Stimulated activated CD4-positive, alpha-beta T cell treated with anti-CD3 and anti-CD28 coated beads, Interleukin-4, amount 100 ng/mL, for 24 hours (primary cell): ENCODE data around the gene TMEM140.
"Not testable (repeated sequence)": the region's sequence is repeated elsewhere in the genome, so short reads cannot be mapped to it uniquely, and the experiment has no call there.

Experiments
- DNase-seq: peaks from one replicate; pipeline ENCODE4 v3.0.0-alpha.2; 2020

Gene TMEM140

DNA sequence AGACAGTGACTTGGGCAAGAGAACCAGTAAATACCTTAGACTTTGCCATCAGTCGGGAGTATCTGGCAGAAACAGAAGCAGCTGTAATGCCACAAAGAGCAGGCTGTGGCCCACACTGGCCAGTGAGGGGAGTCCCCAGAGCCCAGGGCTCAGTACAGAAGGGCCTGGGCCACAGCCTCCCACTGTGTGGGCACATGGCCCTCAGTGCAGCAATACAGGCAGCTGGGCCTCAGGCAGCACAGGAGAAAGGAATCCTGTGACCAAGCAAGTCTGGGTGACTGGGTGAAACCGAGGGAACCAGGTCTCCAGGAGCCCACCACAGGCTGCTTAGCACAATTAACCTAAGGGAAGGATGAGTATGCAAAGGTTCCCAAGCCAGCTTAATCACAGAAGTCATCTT is 49.5 kb downstream of the TMEM140 start:
- DNase-seq: no peak

DNA sequence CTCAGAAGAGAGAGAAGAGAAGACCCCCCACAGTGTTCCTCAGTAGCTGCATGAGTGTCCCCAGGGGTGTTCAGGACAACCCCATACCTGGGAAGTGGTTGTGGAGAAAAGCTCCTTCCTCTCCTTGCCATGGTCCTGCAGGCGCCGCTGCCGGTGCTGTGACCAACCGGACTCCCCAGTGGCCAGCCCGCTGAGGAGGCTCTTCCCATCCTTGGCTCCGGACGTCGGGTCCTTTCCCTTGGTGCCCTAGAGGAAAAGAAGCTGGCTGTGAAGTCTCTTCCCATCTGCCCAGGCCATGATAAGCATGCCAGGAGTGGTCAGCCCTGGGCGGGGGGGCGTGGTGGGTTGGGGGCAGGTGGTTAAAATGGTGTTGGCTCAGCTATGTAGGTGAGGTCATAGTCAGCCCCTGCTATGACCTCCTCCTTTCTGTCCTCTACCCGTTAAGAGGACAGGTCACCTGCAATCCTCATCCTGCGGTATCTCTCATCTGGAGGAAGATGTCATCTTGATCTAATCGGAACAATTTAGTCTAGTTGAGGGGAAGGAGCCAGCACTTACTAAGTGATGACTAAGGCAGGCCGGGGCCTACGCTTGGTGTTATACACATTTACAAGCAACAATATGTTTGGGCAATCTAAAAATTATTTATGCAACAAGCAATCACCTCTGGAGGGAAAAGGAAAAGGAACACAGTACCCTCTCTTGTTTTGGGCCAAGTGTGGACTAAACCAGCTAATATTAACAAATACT is 50.2 kb downstream of the TMEM140 start:
- no peak for DNase-seq

GRCh38 chr7:135199439-135199838 is 51.6 kb downstream of the TMEM140 start:
- DNase-seq: no peak

DNA sequence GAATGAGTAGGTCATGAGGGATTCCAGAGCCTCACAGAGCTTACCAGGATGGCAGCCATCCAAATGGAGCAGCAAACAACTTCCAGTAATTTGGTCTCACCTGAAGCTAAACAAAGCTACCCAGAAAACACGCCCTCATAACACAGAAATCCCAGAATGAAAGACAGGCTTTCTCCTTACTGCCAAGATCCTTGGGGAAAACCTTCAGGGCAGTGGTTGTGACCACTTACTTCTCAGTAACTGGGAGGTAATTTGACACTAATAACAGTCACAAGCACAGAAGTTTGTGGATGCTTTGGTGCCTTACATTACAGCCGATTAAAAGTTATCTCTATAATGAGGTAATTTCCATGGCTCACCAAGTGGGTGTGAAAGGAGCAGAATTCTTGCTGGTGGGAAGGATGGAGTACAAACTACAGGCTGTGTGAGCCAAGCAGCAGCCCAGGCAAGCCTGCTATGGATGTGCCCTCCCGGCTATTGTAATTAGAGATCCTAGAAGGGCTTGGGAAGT is 53.0 kb downstream of the TMEM140 start:
- no peak for DNase-seq

GRCh38 chr7:135201350-135201749 is 53.5 kb downstream of the TMEM140 start:
- no peak for DNase-seq

DNA sequence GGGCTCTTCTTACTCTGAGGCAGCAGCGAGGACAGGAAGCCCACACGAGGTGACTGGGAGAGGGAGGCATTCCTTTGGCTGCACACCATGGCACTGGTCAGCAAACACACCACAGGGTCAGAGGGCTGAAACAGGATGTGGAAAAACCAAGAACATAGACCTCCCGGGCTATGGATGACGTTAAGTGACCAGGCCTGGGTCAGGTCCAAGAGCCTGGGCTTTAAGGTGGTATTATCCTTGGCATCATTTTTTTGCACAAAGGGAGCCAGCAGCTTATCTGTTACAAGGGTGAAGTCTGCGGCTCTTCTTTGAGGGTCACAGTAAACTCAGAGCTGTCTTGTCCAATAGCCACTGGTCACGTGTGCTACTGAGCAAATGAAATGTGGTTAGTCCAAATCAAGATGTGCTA is 56.5 kb downstream of the TMEM140 start:
- DNase-seq: no peak

DNA sequence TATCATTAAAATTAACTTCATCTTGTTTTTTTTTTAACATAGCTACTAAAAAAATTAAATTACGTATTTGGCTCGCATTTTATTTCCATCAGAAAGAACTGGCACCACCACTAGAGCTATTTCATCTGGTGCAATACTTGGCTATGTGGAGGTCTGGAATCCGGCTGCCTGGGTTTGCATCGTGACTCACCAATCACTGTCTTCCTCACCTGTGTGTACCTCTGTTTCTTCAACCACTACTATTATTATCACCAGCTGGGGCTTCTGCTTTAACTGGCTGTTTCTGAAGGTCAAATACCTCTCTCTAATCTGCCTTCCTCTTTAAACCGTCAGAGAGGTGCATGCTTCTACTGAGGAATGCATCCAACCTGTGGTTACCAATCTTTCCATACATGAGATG is 57.0 kb downstream of the TMEM140 start:
- DNase-seq: no peak

- DNase-seq: no peak
Observed at GRCh38 chr7:135205850-135206249, 58.0 kb downstream of the TMEM140 start.

DNA sequence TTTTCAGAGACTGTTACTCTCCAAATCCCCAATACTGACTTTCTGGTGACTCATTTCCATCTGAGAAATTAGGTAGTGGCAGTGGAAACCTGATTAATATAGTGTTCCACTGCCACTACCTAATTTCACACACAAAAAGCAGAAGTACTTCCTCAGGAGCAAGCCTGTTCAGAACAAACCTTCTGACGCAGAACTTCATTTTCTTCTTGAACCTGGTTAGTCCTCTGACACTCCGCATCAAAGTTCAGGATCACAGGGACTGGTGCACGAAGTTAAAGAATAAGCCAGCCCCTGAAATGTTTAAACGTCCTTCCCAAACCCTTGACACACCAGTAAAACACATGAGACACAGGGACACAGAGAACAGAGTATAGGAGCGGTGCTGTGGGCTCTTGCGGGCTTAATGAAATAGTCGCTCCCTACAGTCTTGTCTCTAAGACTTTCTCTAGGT is 59.1 kb downstream of the TMEM140 start:
- no peak for DNase-seq

DNA sequence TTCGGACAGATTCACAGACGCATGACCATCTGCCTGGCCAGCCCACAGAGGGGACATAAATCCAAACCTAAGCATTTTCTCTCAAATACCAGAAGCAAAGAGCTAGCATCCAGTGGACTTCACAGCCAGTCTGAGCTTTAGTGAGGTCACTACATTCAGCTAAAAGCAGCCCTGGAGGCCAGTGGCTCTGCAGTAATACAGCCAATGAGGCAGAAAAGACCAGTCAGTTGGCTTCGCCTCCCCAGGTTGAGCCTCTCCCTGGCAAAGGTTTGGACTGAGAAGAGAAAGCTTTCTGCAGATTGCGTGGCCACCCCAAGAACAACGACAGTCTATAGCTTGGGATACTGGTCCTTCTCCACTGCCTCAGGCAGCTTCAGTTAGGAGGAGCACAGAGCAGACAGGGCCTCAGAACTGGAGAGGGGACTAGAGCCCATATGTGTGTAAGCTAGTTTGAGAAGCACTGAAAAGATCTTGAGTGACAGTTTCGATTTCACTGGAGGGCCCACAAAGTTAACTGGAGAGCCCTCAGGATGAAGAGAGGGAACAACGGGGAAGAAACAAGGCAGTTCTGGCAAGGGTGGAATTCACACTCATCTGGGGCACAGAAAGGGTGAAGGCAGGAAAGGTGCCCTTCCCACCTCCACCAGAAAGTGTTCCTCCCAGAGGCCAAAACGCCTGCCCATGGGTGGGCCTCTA is 59.7 kb downstream of the TMEM140 start:
- DNase-seq: no peak

- DNase-seq: no peak
Observed at GRCh38 chr7:135208102-135208793, 60.4 kb downstream of the TMEM140 start.

DNA sequence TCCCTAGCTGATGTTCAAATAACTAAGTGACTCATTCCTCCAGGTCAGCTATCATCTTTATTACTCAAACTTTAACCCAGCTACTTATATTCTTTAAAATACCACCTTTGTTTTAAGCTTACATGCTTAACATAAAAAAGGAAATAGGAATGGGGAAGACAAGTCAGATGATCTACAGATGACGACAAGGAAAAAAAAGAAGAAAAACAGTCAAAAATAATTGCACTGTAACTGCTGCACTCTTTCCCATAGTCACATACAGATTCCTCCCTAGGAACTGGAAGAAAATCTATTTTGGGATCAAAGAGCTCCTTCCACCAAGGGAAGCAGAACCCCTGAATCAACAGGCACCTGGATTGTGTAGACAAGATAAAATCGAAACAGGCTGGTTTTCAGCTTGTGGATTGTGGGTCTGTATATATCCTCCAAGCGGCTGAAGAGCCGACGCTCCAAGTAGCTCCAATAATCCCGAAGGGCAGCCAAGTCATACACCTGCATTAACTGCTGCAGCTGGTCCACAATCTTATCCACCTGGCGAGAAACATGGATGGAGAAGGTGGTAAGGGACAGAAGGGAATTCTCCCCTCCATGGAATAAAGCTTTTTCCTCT is 61.5 kb downstream of the TMEM140 start:
- DNase-seq: no peak

DNA sequence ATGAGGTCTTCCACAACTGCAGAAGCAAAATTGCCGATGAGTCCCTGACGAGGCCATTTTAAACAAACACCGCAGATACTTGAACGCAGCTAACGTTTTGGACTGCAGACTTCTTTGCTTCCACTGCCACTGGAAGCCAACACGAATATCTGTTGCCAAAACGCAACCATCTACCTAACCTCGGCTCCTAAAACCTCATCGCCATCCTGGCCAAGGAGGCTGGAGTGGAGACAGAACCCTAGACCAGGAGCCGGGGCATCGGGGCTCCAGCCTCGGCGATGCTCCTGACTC is 63.0 kb downstream of the TMEM140 start:
- peak; percentile 8 for DNase-seq

GRCh38 chr7:135211179-135211945 is 63.5 kb downstream of the TMEM140 start, which contains the start of gene WDR91:
Gene WDR91, minus strand, starts transcription at chr7:135211526. Its CDS starts 24 bp downstream, at chr7:135211502.
- peak; percentile 95 for DNase-seq

GRCh38 chr7:135211946-135212685 is 64.2 kb downstream of the TMEM140 start:
- DNase-seq: not testable (repeated sequence)

DNA sequence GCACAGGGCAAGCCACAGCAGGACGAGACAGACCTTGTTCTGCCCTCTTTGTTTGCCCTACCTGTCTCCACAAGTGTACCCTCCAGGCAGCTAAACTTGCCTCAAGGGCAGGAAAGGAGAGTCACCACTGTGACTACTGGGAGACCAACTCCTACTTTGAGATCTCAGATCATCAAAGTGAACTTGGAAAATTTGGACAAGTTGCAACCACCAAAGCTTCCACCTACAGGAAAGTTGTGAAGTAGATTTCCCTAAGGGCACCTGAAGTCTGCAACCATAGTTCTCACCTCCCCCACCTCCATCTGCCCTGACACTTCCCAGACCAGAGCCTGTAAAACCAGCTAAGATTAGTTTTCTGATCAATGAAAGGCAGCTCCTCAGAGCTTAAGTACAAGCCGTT is 66.0 kb downstream of the TMEM140 start:
- no peak for DNase-seq

GRCh38 chr7:135215180-135215579 is 67.3 kb downstream of the TMEM140 start:
- DNase-seq: no peak

DNA sequence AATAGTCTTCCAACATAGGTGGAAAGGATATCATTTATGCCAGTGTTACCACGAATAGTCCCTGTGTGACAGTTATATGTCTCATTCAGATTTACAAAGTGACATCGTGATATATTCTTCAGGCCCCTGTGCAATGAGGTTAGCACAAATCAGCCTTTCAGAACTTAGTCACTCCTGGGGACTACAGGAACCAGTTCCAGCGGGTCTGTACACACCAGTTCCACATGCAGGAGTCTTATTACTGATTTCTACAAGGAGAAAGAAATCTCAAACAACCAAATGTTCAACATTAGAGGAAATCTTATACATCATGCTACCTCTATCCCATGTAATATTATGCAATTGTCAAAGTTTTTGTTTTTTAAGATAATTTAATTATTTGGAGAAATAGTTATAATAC is 67.8 kb downstream of the TMEM140 start:
- DNase-seq: no peak
